GM12892 (cell line): ENCODE measurements around the gene ATIC.

Experiments
- DNase-seq: peaks from one replicate; pipeline ENCODE4 v3.0.0; 2011; ENCODE audit not compliant: insufficient read length
- FAIRE-seq: peaks from 2 replicates; lab custom pipeline; 2011; peaks lifted over from hg19 to GRCh38; lab: Jason Lieb, UNC
- POLR2A ChIP-seq: IDR thresholded peaks from 2 replicates; pipeline ENCODE4 v1.6.1; 2011; ENCODE audit warnings: low read depth, low read length, control low read depth
- POLR2AphosphoS5 ChIP-seq: IDR thresholded peaks from 2 replicates; pipeline ENCODE4 v1.6.1; 2011; ENCODE audit warnings: low read depth, low read length, control low read depth
- TAF1 ChIP-seq: IDR thresholded peaks from 2 replicates; pipeline ENCODE4 v1.6.1; 2011; ENCODE audit warnings: low read depth, mild to moderate bottlenecking, control low read depth, low read length, borderline replicate concordance

The ATIC gene

DNA sequence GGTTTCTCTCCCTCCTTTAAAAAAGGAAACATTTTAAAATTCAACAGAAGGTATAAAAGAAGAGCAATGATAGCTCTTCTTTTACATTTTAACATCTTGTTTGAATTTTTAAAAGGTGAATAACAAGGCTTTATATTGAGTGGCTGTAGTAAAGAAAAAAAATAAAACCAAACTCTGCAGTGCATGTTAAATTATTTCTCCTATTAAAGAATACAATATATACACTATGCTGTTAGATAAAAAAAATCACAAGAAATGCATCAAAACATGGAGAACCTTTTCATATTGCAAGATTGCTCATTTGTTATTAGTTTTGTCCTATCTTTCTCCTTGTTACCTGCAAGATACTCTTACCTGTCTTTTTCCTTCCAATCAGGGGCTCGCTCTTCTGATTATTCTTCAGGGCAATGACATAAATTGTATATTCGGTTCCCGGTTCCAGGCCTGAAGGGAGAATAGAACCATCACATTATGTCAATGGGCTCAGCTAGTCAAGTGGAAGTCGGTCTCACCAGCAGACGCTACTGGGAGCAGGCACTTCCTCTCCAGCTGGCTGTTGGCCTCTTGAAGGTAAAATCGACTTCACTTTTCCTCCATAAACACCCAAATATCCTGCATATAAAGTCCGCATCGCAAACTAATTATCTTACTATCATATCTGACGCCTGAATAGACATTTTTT is 61.2 kb downstream of the ATIC start:
- no peak for FAIRE-seq
- TF ChIP-seq POLR2AphosphoS5 (no peak), TAF1 (no peak), POLR2A (no peak)

DNA sequence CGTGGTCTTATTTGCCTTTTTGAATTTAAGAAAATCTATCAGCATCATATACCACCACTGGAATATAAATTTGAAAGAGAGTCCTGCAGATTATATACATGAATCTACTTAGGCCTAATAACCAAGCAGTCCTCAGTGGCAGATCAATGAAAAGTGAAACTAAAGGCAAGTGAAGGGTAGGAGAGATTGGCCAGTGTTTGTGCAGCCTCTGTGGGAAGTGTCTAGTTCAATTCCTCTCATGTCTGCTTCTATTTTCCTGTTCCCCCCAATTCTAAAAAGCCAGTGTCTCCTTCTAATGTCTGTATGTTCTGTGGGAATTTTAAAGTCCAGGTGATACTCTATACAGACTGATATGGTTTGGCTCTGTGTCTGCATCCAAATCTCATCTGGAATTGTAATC is 62.1 kb downstream of the ATIC start:
- FAIRE-seq (no peak), DNase-seq (no peak)
- TF ChIP-seq TAF1 (no peak), POLR2A (no peak), POLR2AphosphoS5 (no peak)

More for the DNA sequence above, 61.2 kb downstream of the ATIC start:
- DNase-seq, result no peak

- DNase-seq, result no peak
- FAIRE-seq, result no peak
- TF ChIP-seq POLR2AphosphoS5, result no peak
- TF ChIP-seq POLR2A, result no peak
- TF ChIP-seq TAF1, result no peak
Measured at GRCh38 chr2:215374642-215375466, 63.0 kb downstream of the ATIC start.

GRCh38 chr2:215375467-215375830 is 63.6 kb downstream of the ATIC start:
- DNase-seq (no peak), FAIRE-seq (no peak)
- no peak for TF ChIP-seq POLR2AphosphoS5
- no peak for TF ChIP-seq TAF1
- TF ChIP-seq POLR2A, result no peak

GRCh38 chr2:215376103-215376780 is 64.4 kb downstream of the ATIC start:
- DNase-seq, result no peak
- FAIRE-seq, result no peak
- TF ChIP-seq TAF1 (no peak), POLR2AphosphoS5 (no peak), POLR2A (no peak)

- no peak for FAIRE-seq
- TF ChIP-seq TAF1, result no peak
- DNase-seq, result no peak
Measured at GRCh38 chr2:215377283-215377682, 65.4 kb downstream of the ATIC start.

- TF ChIP-seq POLR2AphosphoS5, result no peak
- no peak for TF ChIP-seq POLR2A
- TF ChIP-seq TAF1, result no peak
- FAIRE-seq (no peak), DNase-seq (no peak)
Measured at GRCh38 chr2:215378045-215378444, 66.2 kb downstream of the ATIC start.

DNA sequence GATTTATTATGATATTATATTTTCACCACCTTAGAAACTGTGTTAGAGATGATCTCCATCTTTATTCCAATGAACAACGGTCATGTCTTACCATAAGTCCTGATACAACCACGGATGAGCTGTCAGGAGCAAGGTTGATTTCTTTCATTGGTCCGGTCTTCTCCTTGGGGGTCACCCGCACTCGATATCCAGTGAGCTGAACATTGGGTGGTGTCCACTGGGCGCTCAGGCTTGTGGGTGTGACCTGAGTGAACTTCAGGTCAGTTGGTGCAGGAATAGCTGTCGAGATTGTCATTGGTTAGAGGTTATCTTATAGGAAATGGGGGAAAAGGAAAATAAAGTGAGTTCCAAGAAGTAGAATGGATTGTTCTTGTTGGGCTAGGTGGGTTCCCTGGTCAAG is 67.2 kb downstream of the ATIC start:
- FAIRE-seq, result no peak
- TF ChIP-seq TAF1, result no peak
- no peak for TF ChIP-seq POLR2A
- no peak for TF ChIP-seq POLR2AphosphoS5
- no peak for DNase-seq

DNA sequence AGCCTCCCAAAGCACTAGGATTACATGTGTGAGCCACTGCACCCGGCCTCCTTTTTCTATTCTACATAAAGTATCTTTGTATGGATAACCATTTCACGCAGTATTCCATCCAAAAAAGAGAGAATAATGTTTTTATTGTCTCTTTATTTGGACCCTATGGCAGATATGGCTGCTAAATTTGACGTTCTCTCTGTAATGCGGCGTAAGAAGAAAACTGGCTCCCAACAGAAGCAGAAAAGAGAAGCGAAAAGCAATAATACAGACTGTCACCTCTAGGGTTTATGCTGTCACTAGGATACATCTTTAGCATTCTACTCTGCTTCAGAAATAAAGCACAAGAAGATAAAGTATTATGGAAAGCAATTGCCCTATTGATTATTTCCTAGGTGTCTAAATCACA is 68.1 kb downstream of the ATIC start:
- TF ChIP-seq POLR2AphosphoS5 (no peak), POLR2A (no peak), TAF1 (no peak)
- DNase-seq, result no peak
- FAIRE-seq, result no peak

DNA sequence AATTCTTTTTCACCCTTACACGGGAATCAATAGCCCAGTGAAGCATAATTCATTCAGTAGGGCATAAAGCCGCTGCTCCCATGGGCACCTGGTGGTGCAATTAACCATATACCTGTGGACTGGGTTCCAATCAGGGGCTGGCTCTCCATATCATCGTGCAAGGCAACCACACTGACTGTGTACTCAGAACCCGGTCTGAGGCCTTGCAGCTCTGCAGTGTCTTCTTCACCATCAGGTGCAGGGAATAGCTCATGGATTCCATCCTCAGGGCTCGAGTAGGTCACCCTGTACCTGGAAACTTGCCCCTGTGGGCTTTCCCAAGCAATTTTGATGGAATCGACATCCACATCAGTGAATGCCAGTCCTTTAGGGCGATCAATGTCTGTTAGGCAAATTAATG is 68.8 kb downstream of the ATIC start:
- no peak for TF ChIP-seq POLR2AphosphoS5
- FAIRE-seq, result no peak
- DNase-seq, result no peak

DNA sequence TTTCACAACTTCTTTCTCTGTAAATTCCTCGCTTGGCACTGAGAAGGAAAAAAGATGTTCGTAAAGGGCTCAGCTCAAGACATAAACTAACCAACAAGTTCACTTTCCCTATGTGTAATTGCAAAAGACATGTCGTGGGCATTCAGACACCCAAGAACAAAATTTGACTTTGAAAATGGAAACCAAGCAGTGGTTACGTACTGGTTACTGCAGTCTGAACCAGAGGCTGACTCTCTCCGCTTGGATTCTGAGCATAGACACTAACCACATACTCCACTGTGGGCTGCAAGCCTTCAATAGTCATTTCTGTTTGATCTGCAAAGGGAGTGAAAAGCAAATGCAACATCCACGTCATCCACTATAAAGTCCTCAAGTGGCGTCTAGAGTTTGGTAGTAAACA is 70.2 kb downstream of the ATIC start:
- DNase-seq (no peak), FAIRE-seq (no peak)
- TF ChIP-seq POLR2A (no peak), TAF1 (no peak), POLR2AphosphoS5 (no peak)

DNA sequence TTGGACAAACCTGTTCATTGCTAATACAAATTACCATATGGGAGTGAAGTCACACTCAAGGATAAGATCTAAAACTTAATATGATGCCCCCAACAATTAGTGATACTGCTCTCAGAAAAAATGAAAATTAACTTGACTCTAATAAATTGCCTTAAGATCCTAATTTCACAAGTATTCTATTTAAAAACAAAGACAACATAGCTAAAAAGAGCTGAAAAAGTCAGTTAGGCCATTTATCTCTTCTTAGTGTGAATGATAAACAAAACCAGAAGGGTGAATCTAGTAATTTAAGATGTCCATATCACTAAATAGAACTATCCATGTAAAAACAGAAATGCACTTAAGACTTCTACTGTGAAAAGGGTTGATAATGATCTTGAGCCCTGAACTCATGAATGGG is 70.6 kb downstream of the ATIC start:
- DNase-seq (no peak), FAIRE-seq (no peak)
- TF ChIP-seq POLR2AphosphoS5 (no peak), POLR2A (no peak), TAF1 (no peak)
